ENCODE results near the gene PHPT1.

PHPT1 gene

DNA sequence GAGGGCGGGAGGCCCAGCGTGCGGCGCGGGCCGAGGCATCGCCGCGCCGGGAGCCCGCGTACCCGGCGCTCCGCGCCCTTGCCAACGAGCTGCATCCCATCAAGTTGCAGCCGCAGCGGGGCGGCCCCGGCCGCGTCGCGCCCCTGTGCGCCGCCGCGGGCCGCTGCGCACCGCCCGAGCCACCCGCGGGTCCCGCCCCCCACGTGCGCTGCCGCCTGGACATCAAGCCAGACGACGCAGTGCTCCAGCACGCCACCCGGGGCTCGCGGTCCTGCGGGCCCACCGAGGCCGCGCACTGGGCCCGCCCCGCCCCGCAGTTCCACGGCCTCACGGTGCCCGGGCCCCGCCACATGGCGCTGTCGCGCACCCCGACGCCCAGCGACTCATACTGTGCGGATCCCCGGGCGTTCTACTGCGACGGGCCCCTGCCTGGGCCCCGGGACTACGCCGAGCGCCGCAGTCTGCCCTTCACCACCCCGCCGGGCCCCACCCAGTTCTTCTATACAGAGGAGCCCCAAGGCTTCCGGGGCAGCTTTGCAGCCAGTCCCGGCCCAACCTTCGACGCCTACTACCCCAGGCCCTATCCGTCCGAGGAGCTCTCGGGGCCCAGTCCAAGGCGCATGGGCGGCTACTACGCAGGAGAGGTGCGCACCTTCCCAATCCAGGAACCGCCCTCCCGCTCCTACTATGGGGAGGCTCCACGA, 4.3 kb upstream of the PHPT1 start:
- H3K4me3 ChIP-seq (ENCODE audit: low read depth, low read length): no peak overlapping the region
- no peak for DNase-seq (ENCODE audit: low read depth)
- TF ChIP-seq, protein P1, sequence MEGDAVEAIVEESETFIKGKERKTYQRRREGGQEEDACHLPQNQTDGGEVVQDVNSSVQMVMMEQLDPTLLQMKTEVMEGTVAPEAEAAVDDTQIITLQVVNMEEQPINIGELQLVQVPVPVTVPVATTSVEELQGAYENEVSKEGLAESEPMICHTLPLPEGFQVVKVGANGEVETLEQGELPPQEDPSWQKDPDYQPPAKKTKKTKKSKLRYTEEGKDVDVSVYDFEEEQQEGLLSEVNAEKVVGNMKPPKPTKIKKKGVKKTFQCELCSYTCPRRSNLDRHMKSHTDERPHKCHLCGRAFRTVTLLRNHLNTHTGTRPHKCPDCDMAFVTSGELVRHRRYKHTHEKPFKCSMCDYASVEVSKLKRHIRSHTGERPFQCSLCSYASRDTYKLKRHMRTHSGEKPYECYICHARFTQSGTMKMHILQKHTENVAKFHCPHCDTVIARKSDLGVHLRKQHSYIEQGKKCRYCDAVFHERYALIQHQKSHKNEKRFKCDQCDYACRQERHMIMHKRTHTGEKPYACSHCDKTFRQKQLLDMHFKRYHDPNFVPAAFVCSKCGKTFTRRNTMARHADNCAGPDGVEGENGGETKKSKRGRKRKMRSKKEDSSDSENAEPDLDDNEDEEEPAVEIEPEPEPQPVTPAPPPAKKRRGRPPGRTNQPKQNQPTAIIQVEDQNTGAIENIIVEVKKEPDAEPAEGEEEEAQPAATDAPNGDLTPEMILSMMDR (IDR thresholded peaks at IDR 0.05; ENCODE audit: control insufficient read depth, extremely low read depth, insufficient read depth): no peak

DNA sequence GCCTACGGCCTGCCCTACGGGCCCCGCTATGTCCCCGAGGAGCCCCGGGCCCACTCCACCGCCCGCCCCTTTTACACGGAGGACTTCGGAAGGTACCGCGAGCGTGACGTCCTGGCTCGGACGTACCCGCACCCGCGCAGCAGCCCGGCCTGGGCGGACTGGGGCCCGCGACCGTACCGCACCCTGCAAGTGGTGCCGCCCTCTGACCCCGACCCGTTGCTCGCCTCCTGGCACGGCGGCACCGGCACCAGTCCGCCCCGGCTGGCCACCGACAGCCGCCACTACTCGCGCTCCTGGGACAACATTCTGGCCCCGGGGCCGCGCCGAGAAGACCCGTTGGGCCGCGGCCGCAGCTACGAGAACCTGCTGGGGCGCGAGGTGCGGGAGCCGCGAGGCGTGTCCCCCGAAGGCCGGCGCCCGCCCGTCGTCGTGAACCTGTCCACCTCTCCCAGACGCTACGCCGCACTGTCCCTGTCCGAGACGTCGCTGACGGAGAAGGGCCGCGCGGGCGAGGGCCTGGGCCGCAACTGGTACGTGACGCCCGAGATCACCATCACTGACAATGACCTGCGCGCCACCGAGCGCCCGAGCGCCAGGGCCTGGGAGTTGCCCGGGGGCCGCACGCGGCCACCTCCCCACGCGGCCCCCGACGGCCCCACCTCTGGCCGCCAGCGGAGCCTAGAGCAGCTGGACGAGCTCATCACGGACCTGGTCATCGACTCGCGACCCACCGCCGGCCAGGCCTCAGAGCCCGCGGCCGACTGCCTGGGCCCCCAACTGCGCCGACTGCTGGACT, 3.5 kb upstream of the PHPT1 start:
- no peak for DNase-seq (ENCODE audit: low read depth)
- H3K4me3 ChIP-seq (ENCODE audit: low read depth, low read length): no peak overlapping the region
- TF ChIP-seq, protein P1 (IDR thresholded peaks at IDR 0.05; ENCODE audit: control insufficient read depth, extremely low read depth, insufficient read depth): no peak

DNA sequence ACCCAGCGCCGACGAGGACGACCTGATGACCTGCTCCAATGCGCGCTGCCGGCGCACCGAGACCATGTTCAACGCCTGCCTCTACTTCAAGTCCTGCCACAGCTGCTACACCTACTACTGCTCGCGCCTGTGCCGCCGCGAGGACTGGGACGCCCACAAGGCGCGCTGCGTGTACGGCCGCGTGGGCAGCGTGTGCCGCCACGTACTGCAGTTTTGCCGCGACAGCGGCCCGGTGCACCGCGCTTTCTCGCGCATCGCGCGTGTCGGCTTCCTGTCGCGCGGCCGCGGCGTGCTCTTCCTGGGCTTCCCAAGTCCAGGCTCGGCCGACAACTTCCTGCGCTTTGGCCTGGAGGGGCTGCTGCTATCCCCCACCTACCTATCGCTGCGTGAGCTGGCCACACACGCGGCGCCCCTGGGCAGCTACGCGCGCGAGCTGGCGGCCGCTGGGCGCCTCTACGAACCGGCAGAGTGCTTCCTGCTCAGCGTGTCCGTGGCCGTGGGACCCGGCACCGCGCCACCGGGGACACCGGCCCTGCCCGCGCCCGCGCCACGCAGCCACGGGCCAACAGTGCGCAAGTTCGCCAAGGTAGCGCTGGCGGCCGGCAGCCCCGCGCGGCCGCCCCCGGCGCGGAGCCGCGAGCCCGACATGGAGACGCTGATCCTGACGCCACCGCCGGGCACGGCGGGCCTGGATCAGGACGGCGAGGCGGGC, 2.7 kb upstream of the PHPT1 start:
- TF ChIP-seq, protein P1 (IDR thresholded peaks at IDR 0.05; ENCODE audit: control insufficient read depth, extremely low read depth, insufficient read depth): no peak
- H3K4me3 ChIP-seq (ENCODE audit: low read depth, low read length): no peak overlapping the region
- DNase-seq (ENCODE audit: low read depth): no peak

DNA sequence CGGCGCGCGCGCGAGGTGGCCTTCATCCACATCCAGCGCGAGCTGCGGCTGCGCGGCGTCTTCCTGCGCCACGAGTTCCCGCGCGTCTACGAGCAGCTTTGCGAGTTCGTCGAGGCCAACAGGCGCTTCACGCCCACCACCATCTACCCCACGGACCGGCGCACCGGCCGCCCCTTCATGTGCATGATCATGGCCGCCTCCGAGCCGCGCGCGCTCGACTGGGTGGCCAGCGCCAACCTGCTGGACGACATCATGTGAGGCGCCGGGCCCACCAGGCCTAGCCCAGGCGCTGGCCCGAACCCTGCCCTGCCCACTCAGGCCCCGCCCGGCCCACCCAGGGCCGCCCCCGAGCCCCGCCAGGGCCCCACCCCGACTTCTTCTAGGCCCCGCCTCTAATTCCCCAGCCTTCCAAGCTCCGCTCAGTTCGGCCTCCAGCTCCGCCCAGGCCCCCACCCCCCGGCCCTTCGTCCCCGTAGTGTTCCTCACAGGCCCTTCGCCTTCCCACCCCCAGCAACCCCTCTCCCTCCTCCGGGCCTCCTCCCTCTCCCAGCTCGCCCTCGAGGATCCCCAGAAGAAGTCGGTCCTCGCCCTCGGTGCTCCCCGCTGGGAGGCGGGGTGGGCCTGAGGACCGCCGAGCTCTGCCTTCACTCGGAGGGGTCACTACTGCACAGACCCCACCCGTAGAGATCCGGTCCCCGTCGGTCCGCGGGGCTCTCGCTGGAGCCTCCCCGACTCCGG, 2.0 kb upstream of the PHPT1 start:
- TF ChIP-seq, protein P1 (IDR thresholded peaks at IDR 0.05; ENCODE audit: control insufficient read depth, extremely low read depth, insufficient read depth): no peak
- DNase-seq (ENCODE audit: low read depth): no peak
- H3K4me3 ChIP-seq (ENCODE audit: low read depth, low read length): peak overlapping the region; percentile 99

DNA sequence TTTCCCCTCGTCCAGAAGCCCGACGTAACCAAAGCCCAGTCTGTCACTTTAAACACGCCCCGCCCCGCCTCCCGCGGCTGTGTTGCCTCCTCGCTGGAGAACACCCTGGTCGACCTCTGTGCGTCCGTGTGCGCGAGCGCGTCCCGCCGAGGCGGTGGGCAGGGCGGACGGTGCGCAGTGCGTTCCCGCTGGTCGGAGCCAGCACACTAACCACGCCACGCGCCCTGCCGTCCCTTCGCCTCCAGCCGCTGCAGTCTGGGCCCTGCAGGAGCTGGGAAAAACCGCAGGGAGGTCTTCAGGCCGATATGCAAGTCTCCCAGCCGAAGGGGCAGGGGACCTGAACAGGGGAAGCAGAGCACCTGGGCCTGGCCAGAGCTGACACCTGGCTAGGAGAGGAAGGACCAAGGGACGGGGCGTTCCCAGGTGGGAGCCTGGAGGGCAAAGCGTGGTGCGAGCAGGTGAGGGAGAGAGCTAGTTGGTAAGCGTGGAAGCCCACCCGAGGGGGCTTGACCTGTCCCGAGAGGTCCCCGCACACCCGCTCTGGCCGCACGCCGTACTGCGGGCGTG, 1.3 kb upstream of the PHPT1 start:
- H3K4me3 ChIP-seq (ENCODE audit: low read depth, low read length): peak overlapping the region; percentile 99
- TF ChIP-seq, protein P1 (IDR thresholded peaks at IDR 0.05; ENCODE audit: control insufficient read depth, extremely low read depth, insufficient read depth): no peak
- peak; percentile 58 for DNase-seq (ENCODE audit: low read depth)

DNA sequence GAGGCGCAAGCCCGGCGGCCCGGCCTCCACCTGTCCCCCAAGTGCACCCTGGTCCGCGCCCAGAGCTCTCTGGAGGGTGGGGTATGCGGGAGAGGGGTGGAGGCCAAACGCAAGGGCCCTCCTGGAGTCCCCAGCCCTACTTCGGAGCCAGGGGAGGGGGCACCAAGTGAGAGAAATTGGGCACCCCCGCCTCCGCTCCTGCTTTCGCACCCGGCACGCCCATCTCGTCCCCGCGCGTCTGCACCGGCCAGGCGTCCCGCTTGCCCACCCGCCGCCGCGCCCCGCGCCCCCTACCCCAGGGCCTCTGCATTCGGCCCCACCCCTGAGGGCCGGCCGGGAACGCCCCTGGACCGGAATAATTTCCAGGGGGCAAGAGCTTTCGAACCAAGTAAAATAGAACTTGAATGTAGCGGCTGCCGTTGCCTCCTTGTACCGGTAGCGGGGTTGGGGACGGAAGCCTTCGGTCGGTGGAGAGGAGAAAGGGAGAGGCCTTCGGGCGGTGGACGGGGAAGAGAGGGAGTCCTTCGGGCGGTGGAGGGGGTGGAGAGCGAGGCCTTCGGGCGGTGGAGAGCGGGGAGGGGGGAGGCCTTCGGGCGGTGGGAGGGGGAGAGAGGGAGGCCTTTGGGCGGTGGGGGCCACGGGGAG, 694 bp upstream of the PHPT1 start:
- peak overlapping the region; percentile 99 for H3K4me3 ChIP-seq (ENCODE audit: low read depth, low read length)
- DNase-seq (ENCODE audit: low read depth): no peak
- TF ChIP-seq, protein P1 (IDR thresholded peaks at IDR 0.05; ENCODE audit: control insufficient read depth, extremely low read depth, insufficient read depth): no peak

Data from LNCaP clone FGC (cell line).